Measurements from ENCODE around the gene CASZ1. TPM values are rescaled to one million over a fixed set of nuclear protein-coding genes. Genes with fewer than 3 reads are reported as not detected.

The CASZ1 gene
- total and polyA plus RNA-seq, 5 donors from 2014 or later, result 0.57 to 55.1 (median 1.1) TPM

DNA sequence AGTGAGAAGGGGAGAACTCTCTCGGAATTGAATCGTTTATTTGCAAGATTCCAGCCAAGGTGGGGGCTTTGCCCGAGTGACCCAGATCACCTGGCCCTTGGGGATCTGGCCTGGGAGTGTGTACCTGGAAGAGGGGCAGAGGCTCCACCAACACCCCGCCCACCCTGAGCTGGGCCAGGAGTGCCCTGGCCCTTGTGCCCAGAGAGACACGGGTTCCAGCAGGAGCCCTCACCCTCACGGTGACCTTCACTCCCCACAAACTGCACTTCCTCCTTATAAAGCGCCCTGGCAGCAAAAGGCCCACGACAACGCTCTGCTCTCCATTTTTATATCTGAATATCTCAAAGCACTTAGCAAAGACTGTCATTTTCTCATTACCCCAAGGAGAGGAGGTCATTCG is 16.6 kb downstream of the CASZ1 start:
- no peak for ATAC-seq (ENCODE audit: low read depth in 2 of 2)
- DNase-seq, result no peak
- no peaks in the 10 kb centered on the region for H3K4me1 ChIP-seq (ENCODE audit: control insufficient read depth, insufficient read depth, low read length, poor library complexity, severe bottlenecking)
- no peaks in the 10 kb centered on the region for H3K9me3 Mint-ChIP-seq
- H3K4me3 Mint-ChIP-seq, result no peak overlapping the region
- no peak overlapping the region for H3K4me3 ChIP-seq (ENCODE audit: low read depth, low read length)
- no peaks in the 10 kb centered on the region for H3K36me3 ChIP-seq (ENCODE audit: control insufficient read depth, insufficient read depth, low read length)
- H3K27ac Mint-ChIP-seq, result no peak overlapping the region
- no peaks in the 10 kb centered on the region for H3K27me3 ChIP-seq (ENCODE audit: control insufficient read depth, insufficient read depth, low read length)
- no peaks in the 10 kb centered on the region for H3K4me1 Mint-ChIP-seq
- H3K36me3 Mint-ChIP-seq, result no peaks in the 10 kb centered on the region
- H3K27ac ChIP-seq (ENCODE audit: insufficient read depth, low read length, poor library complexity, severe bottlenecking), result no peak overlapping the region
- H3K9me3 ChIP-seq (ENCODE audit: control insufficient read depth in 2 of 2, low read length in 2 of 2), result no peaks in the 10 kb centered on the region
- H3K27me3 Mint-ChIP-seq, result peaks cover 9% of the 10 kb centered on the region

GRCh38 chr1:10779201-10779600 is 17.2 kb downstream of the CASZ1 start:
- peaks cover 2% of the 10 kb centered on the region for H3K27me3 Mint-ChIP-seq
- no peaks in the 10 kb centered on the region for H3K9me3 ChIP-seq (ENCODE audit: control insufficient read depth in 2 of 2, low read length in 2 of 2)
- no peaks in the 10 kb centered on the region for H3K36me3 Mint-ChIP-seq
- H3K27ac Mint-ChIP-seq, result no peak overlapping the region
- H3K27me3 ChIP-seq (ENCODE audit: control insufficient read depth, insufficient read depth, low read length), result no peaks in the 10 kb centered on the region
- H3K4me3 Mint-ChIP-seq, result no peak overlapping the region
- no peak overlapping the region for H3K4me3 ChIP-seq (ENCODE audit: low read depth, low read length)
- H3K27ac ChIP-seq (ENCODE audit: insufficient read depth, low read length, poor library complexity, severe bottlenecking), result no peak overlapping the region
- DNase-seq (no peak), ATAC-seq (ENCODE audit: low read depth in 2 of 2) (no peak)
- no peaks in the 10 kb centered on the region for H3K4me1 ChIP-seq (ENCODE audit: control insufficient read depth, insufficient read depth, low read length, poor library complexity, severe bottlenecking)
- H3K4me1 Mint-ChIP-seq, result no peaks in the 10 kb centered on the region
- H3K36me3 ChIP-seq (ENCODE audit: control insufficient read depth, insufficient read depth, low read length), result no peaks in the 10 kb centered on the region
- H3K9me3 Mint-ChIP-seq, result no peaks in the 10 kb centered on the region

DNA sequence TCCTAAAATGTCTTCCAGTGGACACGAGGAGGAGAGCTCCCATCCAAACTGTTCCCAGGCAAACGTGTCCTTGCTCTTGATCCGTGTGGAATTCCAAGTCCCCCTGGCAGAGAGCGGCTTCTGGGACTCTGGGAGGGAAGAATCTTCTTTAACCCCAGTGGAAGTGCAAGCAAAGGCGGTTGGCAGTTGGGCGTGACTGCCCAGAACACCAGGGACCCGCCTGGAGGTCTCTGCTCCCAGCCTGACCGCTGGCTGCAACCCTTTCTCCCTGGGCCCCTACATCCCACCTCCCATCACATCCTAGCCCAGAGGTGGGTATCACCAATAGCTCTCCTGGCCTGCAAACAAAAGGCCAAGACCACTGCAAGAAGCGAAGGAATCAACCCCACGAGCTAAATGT is 17.8 kb downstream of the CASZ1 start:
- no peak overlapping the region for H3K4me3 Mint-ChIP-seq
- H3K36me3 ChIP-seq (ENCODE audit: control insufficient read depth, insufficient read depth, low read length), result no peaks in the 10 kb centered on the region
- H3K27me3 ChIP-seq (ENCODE audit: control insufficient read depth, insufficient read depth, low read length), result no peaks in the 10 kb centered on the region
- H3K4me1 ChIP-seq (ENCODE audit: control insufficient read depth, insufficient read depth, low read length, poor library complexity, severe bottlenecking), result no peaks in the 10 kb centered on the region
- DNase-seq (no peak), ATAC-seq (ENCODE audit: low read depth in 2 of 2) (no peak)
- H3K27me3 Mint-ChIP-seq, result no peaks in the 10 kb centered on the region
- no peaks in the 10 kb centered on the region for H3K9me3 Mint-ChIP-seq
- no peak overlapping the region for H3K4me3 ChIP-seq (ENCODE audit: low read depth, low read length)
- H3K4me1 Mint-ChIP-seq, result no peaks in the 10 kb centered on the region
- H3K36me3 Mint-ChIP-seq, result no peaks in the 10 kb centered on the region
- H3K27ac ChIP-seq (ENCODE audit: insufficient read depth, low read length, poor library complexity, severe bottlenecking), result no peak overlapping the region
- H3K27ac Mint-ChIP-seq, result no peak overlapping the region
- no peaks in the 10 kb centered on the region for H3K9me3 ChIP-seq (ENCODE audit: control insufficient read depth in 2 of 2, low read length in 2 of 2)

- Mint-ChIP-seq H3K36me3 (no peaks in the 10 kb centered on the region), H3K27me3 (no peaks in the 10 kb centered on the region), H3K27ac (no peak overlapping the region), H3K4me3 (no peak overlapping the region), H3K9me3 (no peaks in the 10 kb centered on the region), H3K4me1 (no peaks in the 10 kb centered on the region)
- Histone ChIP-seq H3K9me3 (ENCODE audit: control insufficient read depth in 2 of 2, low read length in 2 of 2) (no peaks in the 10 kb centered on the region), H3K27ac (ENCODE audit: insufficient read depth, low read length, poor library complexity, severe bottlenecking) (no peak overlapping the region), H3K4me3 (ENCODE audit: low read depth, low read length) (no peak overlapping the region), H3K27me3 (ENCODE audit: control insufficient read depth, insufficient read depth, low read length) (no peaks in the 10 kb centered on the region), H3K4me1 (ENCODE audit: control insufficient read depth, insufficient read depth, low read length, poor library complexity, severe bottlenecking) (no peaks in the 10 kb centered on the region), H3K36me3 (ENCODE audit: control insufficient read depth, insufficient read depth, low read length) (no peaks in the 10 kb centered on the region)
- DNase-seq (no peak), ATAC-seq (ENCODE audit: low read depth in 2 of 2) (no peak)
Observed at GRCh38 chr1:10777749-10778574, 18.5 kb downstream of the CASZ1 start.

DNA sequence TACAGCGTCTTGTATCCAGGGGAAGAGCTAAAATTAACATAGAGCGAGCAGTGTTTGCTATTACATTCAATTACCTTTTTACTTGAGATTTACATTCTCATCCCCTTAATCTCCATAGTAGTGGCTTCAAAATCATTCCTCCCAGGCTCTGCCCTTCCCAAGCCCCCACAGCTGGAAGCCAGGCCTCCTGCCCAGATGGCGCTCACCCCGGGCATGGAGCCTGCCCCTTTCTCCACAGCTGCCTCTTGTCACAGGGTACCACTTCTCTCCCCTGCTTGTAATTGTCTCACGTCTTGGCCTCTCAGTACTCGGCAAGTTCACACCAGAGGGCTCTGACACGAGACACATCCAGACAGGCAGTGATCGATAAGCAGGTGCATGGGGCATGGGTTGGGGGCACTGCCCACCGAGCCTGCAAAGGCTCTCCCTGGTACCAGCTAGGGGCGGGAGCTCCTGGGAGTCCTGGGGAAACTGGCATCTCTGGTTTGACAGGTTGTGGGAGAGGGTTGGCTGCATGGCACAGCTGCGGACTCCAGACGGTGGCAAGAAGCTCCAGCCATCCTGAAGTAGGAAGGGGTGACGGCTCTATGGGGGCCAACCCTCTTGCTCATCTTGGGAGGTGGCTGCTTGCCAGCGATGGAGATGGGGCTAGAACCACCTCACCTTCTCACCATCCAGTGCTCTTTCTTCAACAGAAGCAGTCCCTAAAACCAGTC is 20.1 kb downstream of the CASZ1 start:
- no peak for DNase-seq
- no peaks in the 10 kb centered on the region for H3K36me3 ChIP-seq (ENCODE audit: control insufficient read depth, insufficient read depth, low read length)

GRCh38 chr1:10775763-10776162 is 20.7 kb downstream of the CASZ1 start:
- Mint-ChIP-seq H3K4me3 (no peak overlapping the region), H3K36me3 (no peaks in the 10 kb centered on the region), H3K9me3 (peaks cover 0 to 1% (median 0%) of the 10 kb centered on the region in 7 donors), H3K27ac (no peak overlapping the region), H3K27me3 (peaks cover 7% of the 10 kb centered on the region), H3K4me1 (no peaks in the 10 kb centered on the region)
- ATAC-seq (ENCODE audit: low read depth in 2 of 2) (no peak), DNase-seq (no peak)
- Histone ChIP-seq H3K9me3 (ENCODE audit: control insufficient read depth in 2 of 2, low read length in 2 of 2) (no peaks in the 10 kb centered on the region), H3K27me3 (ENCODE audit: control insufficient read depth, insufficient read depth, low read length) (no peaks in the 10 kb centered on the region), H3K4me1 (ENCODE audit: control insufficient read depth, insufficient read depth, low read length, poor library complexity, severe bottlenecking) (no peaks in the 10 kb centered on the region), H3K27ac (ENCODE audit: insufficient read depth, low read length, poor library complexity, severe bottlenecking) (no peak overlapping the region), H3K36me3 (ENCODE audit: control insufficient read depth, insufficient read depth, low read length) (no peaks in the 10 kb centered on the region), H3K4me3 (ENCODE audit: low read depth, low read length) (no peak overlapping the region)

More for the DNA sequence above, 20.1 kb downstream of the CASZ1 start:
- no peaks in the 10 kb centered on the region for H3K36me3 Mint-ChIP-seq
- no peaks in the 10 kb centered on the region for H3K9me3 ChIP-seq (ENCODE audit: control insufficient read depth in 2 of 2, low read length in 2 of 2)
- no peak overlapping the region for H3K4me3 ChIP-seq (ENCODE audit: low read depth, low read length)
- H3K4me3 Mint-ChIP-seq, result no peak overlapping the region
- no peaks in the 10 kb centered on the region for H3K27me3 ChIP-seq (ENCODE audit: control insufficient read depth, insufficient read depth, low read length)
- H3K4me1 Mint-ChIP-seq, result no peaks in the 10 kb centered on the region
- no peak overlapping the region for H3K27ac ChIP-seq (ENCODE audit: insufficient read depth, low read length, poor library complexity, severe bottlenecking)
- no peak for ATAC-seq (ENCODE audit: low read depth in 2 of 2)
- H3K27me3 Mint-ChIP-seq, result peaks cover 7% of the 10 kb centered on the region
- no peaks in the 10 kb centered on the region for H3K9me3 Mint-ChIP-seq
- no peak overlapping the region for H3K27ac Mint-ChIP-seq
- H3K4me1 ChIP-seq (ENCODE audit: control insufficient read depth, insufficient read depth, low read length, poor library complexity, severe bottlenecking), result no peaks in the 10 kb centered on the region

- Histone ChIP-seq H3K36me3 (ENCODE audit: control insufficient read depth, insufficient read depth, low read length) (no peaks in the 10 kb centered on the region), H3K4me1 (ENCODE audit: control insufficient read depth, insufficient read depth, low read length, poor library complexity, severe bottlenecking) (no peaks in the 10 kb centered on the region), H3K9me3 (ENCODE audit: control insufficient read depth in 2 of 2, low read length in 2 of 2) (no peaks in the 10 kb centered on the region), H3K27ac (ENCODE audit: insufficient read depth, low read length, poor library complexity, severe bottlenecking) (no peak overlapping the region), H3K4me3 (ENCODE audit: low read depth, low read length) (no peak overlapping the region), H3K27me3 (ENCODE audit: control insufficient read depth, insufficient read depth, low read length) (no peaks in the 10 kb centered on the region)
- no peaks in the 10 kb centered on the region for H3K36me3 Mint-ChIP-seq
- no peaks in the 10 kb centered on the region for H3K4me1 Mint-ChIP-seq
- peak overlapping the region in 1 of 3 donors; percentile 18 for H3K27ac Mint-ChIP-seq
- peaks cover 7% of the 10 kb centered on the region for H3K27me3 Mint-ChIP-seq
- peaks cover 0 to 1% (median 0%) of the 10 kb centered on the region in 7 donors for H3K9me3 Mint-ChIP-seq
- ATAC-seq (ENCODE audit: low read depth in 2 of 2) (no peak), DNase-seq (no peak)
- H3K4me3 Mint-ChIP-seq, result no peak overlapping the region
Observed at GRCh38 chr1:10774615-10775310, 21.7 kb downstream of the CASZ1 start.

Measured in CD4-positive, CD25-positive, alpha-beta regulatory T cell (primary cell).